Lung (tissue), 12 donors: ENCODE results near the gene MYOD1. TPM values are rescaled to one million over a fixed set of nuclear protein-coding genes. Genes with fewer than 3 reads are reported as not detected.

Experiments
- ATAC-seq: fragments of 200-7000 bp; cut with Tn5 transposase; one replicate; pipeline ENCODE4 v1.9.1; 2020; ENCODE audit warnings: moderate number of reproducible peaks; ENCODE audit not compliant: insufficient read depth, low FRiP score
- DNase-seq, 3 donors: peaks; one replicate each; pipeline ENCODE4 v3.0.0-alpha.2; 2013 to 2017
- H3K27ac ChIP-seq, 2 donors: one replicate each; pipeline ENCODE4 v1.5.1; 2013; ENCODE audit warnings: mild to moderate bottlenecking in 2 of 2, moderate library complexity in 2 of 2, control low read depth in 1 of 2, inconsistent platforms in 1 of 2, low read depth in 1 of 2, low read length in 1 of 2
- H3K27me3 ChIP-seq, 3 donors: one replicate each; pipeline ENCODE4 v1.5.1; 2013; ENCODE audit warnings: low read length in 2 of 3; ENCODE audit not compliant: control insufficient read depth in 3 of 3, insufficient read depth in 3 of 3
- H3K36me3 ChIP-seq, 4 donors: one replicate each; pipeline ENCODE4 v1.5.1; 2013; ENCODE audit warnings: low read length in 4 of 4, mild to moderate bottlenecking in 1 of 4, moderate library complexity in 1 of 4; ENCODE audit not compliant: control insufficient read depth in 4 of 4, insufficient read depth in 4 of 4
- H3K4me1 ChIP-seq, 5 donors: one replicate each; pipeline ENCODE4 v1.5.1; 2013; ENCODE audit warnings: low read length in 5 of 5, mild to moderate bottlenecking in 2 of 5, moderate library complexity in 1 of 5; ENCODE audit not compliant: control insufficient read depth in 5 of 5, insufficient read depth in 5 of 5
- H3K4me3 ChIP-seq: one replicate; pipeline ENCODE4 v1.5.1; 2013; ENCODE audit warnings: mild to moderate bottlenecking, control low read depth, moderate library complexity
- H3K9ac ChIP-seq, 2 donors: one replicate each; pipeline ENCODE4 v1.5.1; 2013; ENCODE audit warnings: low read length in 2 of 2, control low read depth in 1 of 2; ENCODE audit not compliant: insufficient read depth in 1 of 2
- H3K9me3 ChIP-seq, 4 donors: one replicate each; pipeline ENCODE4 v1.5.1; 2013; ENCODE audit warnings: low read length in 3 of 4, mild to moderate bottlenecking in 1 of 4, moderate library complexity in 1 of 4; ENCODE audit not compliant: control insufficient read depth in 4 of 4, insufficient read depth in 3 of 4
- CTCF ChIP-seq: IDR thresholded peaks from 2 replicates; pipeline ENCODE4 v1.5.1; 2012; ENCODE audit warnings: mild to moderate bottlenecking; ENCODE audit errors: control extremely low read depth, extremely low read depth
- WGBS, 2 donors: extraction: QIAGEN DNeasy Blood & Tissue Kit; methylation state at CpG; one replicate each; pipeline ENCODE4 v1.1.7; 2013; 5-methylcytosine and 5-hydroxymethylcytosine counted together
- polyA plus RNA-seq, 2 donors: library from polyadenylated mRNA; stranded (reverse); fragments of 200-250 nt; gene quantifications; one replicate each; pipeline ENCODE4 v1.2.1, GENCODE V29; 2013
- total RNA-seq, 2 donors: library from RNA; depleted of rRNA in 1 of 2; stranded (reverse); fragments of >200 nt in 1 of 2; gene quantifications; one replicate each; pipeline ENCODE4 v1.2.1, GENCODE V29; 2014 to 2021
- donor health status: control.
- donor health status: control.
- donor health status: Bipolar disorder and iron deficiency.
- donor health status: healthy.
- donor health status: DM: yes; HTN: yes; CAD: no.

The MYOD1 gene
- total and polyA plus RNA-seq, 4 donors = not detected

GRCh38 chr11:17694494-17695110 is 24.8 kb upstream of the MYOD1 start:
- WGBS, 2 donors = 88% methylated on average over 10 of the region's 10 CpGs
- DNase-seq (no peak), ATAC-seq (no peak)
- Histone ChIP-seq H3K9me3 (peaks cover 0 to 2% (median 0%) of the 10 kb centered on the region in 4 donors), H3K27ac (no peak overlapping the region), H3K4me3 (no peak overlapping the region), H3K27me3 (peaks cover 14 to 59% (median 32%) of the 10 kb centered on the region in 3 donors), H3K36me3 (no peaks in the 10 kb centered on the region), H3K9ac (no peak overlapping the region), H3K4me1 (peaks cover 0 to 7% (median 0%) of the 10 kb centered on the region in 5 donors)
- no peak for TF ChIP-seq CTCF

- H3K9ac ChIP-seq = no peak overlapping the region
- H3K27me3 ChIP-seq = peaks cover 14 to 54% (median 30%) of the 10 kb centered on the region in 3 donors
- peaks cover 0 to 2% (median 0%) of the 10 kb centered on the region in 4 donors for H3K9me3 ChIP-seq
- H3K36me3 ChIP-seq = no peaks in the 10 kb centered on the region
- H3K4me1 ChIP-seq = peaks cover 0 to 10% (median 0%) of the 10 kb centered on the region in 5 donors
- DNase-seq = no peak
- no peak overlapping the region for H3K4me3 ChIP-seq
- no peak overlapping the region for H3K27ac ChIP-seq
- no peak for ATAC-seq
- WGBS, 2 donors = 8 to 12% methylated on average over 53 to 68 of the region's 68 CpGs
- no peak for TF ChIP-seq CTCF
Observed at GRCh38 chr11:17695454-17696441, 23.6 kb upstream of the MYOD1 start.

- H3K27me3 ChIP-seq = peaks cover 14 to 51% (median 30%) of the 10 kb centered on the region in 3 donors
- no peak overlapping the region for H3K27ac ChIP-seq
- TF ChIP-seq CTCF = no peak
- ATAC-seq (no peak), DNase-seq (no peak)
- H3K4me1 ChIP-seq = peaks cover 0 to 20% (median 0%) of the 10 kb centered on the region in 5 donors
- H3K9me3 ChIP-seq = peaks cover 0 to 2% (median 0%) of the 10 kb centered on the region in 4 donors
- no peak overlapping the region for H3K9ac ChIP-seq
- 73% methylated on average over 5 of the region's 5 CpGs for WGBS, 2 donors
- H3K36me3 ChIP-seq = no peaks in the 10 kb centered on the region
- H3K4me3 ChIP-seq = no peak overlapping the region
Observed at GRCh38 chr11:17696741-17697140, 22.6 kb upstream of the MYOD1 start.
